K562 (cell line): ENCODE data around the gene CRYBB1. TPM values are rescaled to one million over a fixed set of nuclear protein-coding genes. Genes with fewer than 3 reads are reported as not detected.

Source experiments
- CLOCK ChIP-seq: fragments of 250-450 bp; sonication (Bioruptor Pico); IDR thresholded peaks from 2 replicates; pipeline ENCODE4 v1.4.0; 2020; ENCODE audit warnings: mild to moderate bottlenecking, moderate library complexity, borderline replicate concordance
- CREB3L1 ChIP-seq: fragments of 450-650 bp; IDR thresholded peaks from 2 replicates; pipeline ENCODE4 v1.6.1; 2014; ENCODE audit warnings: low read depth, mild to moderate bottlenecking, moderate library complexity, borderline replicate concordance
- DMBX1 ChIP-seq: fragments of 250-450 bp; sonication (Bioruptor Pico); IDR thresholded peaks from 2 replicates; pipeline ENCODE4 v1.8.0; 2022; ENCODE audit warnings: inconsistent platforms, mild to moderate bottlenecking, moderate library complexity, borderline replicate concordance
- ELK1 ChIP-seq: sonication (generic); formaldehyde crosslinking; IDR thresholded peaks from 2 replicates; pipeline ENCODE4 v1.8.1; 2022; ENCODE audit warnings: missing genetic modification reagents
- EWSR1 ChIP-seq: fragments of 450-650 bp; IDR thresholded peaks from 2 replicates; pipeline ENCODE4 v1.6.1; 2018; ENCODE audit warnings: borderline replicate concordance, mild to moderate bottlenecking, low read depth, moderate library complexity; ENCODE audit not compliant: partially characterized antibody
- GABPA ChIP-seq: fragments of 200-800 bp; sonication (Bioruptor generic); conservative IDR thresholded peaks from 2 replicates; pipeline ENCODE4 v1.6.1; 2016; ENCODE audit warnings: low read depth, missing genetic modification characterization, missing compliant biosample characterization
- KAT2B ChIP-seq: IDR thresholded peaks from one replicate; pipeline ENCODE4 v1.6.1; 2012; ENCODE audit warnings: low read depth, mild to moderate bottlenecking, control low read depth, inconsistent platforms, low read length, moderate library complexity
- MCM3 ChIP-seq: fragments of 450-650 bp; IDR thresholded peaks from 2 replicates; pipeline ENCODE4 v1.6.1; 2016
- NFYB ChIP-seq: IDR thresholded peaks from 2 replicates; pipeline ENCODE4 v1.6.1; 2011; ENCODE audit warnings: mild to moderate bottlenecking, moderate library complexity; ENCODE audit not compliant: insufficient read length; ENCODE audit errors: extremely low read depth
- RFX1 ChIP-seq: fragments of 450-650 bp; IDR thresholded peaks from 2 replicates; pipeline ENCODE4 v1.6.1; 2016; ENCODE audit warnings: mild to moderate bottlenecking, moderate library complexity
- SIN3B ChIP-seq: fragments of 450-650 bp; IDR thresholded peaks from 2 replicates; pipeline ENCODE4 v1.6.1; 2017; ENCODE audit warnings: low read depth, mild to moderate bottlenecking, moderate library complexity
- SMAD4 ChIP-seq: fragments of 250-450 bp; sonication (Bioruptor Pico); conservative IDR thresholded peaks from 2 replicates; pipeline ENCODE4 v1.8.0; 2021; ENCODE audit warnings: inconsistent platforms, mild to moderate bottlenecking, moderate library complexity
- TRIM24 ChIP-seq, 2 experiments: fragments of 450-650 bp; IDR thresholded peaks; 2 replicates each; pipeline ENCODE4 v1.6.1; 2016
- TRIM25 ChIP-seq: fragments of 450-650 bp; IDR thresholded peaks from 2 replicates; pipeline ENCODE4 v1.7.0; 2016; ENCODE audit warnings: borderline replicate concordance
- ZBTB26 ChIP-seq: fragments of 450-650 bp; formaldehyde crosslinking; IDR thresholded peaks from 2 replicates; pipeline ENCODE4 v1.4.0; 2022; ENCODE audit warnings: missing genetic modification characterization
- ZFP1 ChIP-seq: fragments of 450-650 bp; formaldehyde crosslinking; IDR thresholded peaks from 2 replicates; pipeline ENCODE4 v1.4.0; 2020; ENCODE audit warnings: mild to moderate bottlenecking, mixed read lengths
- polyA plus RNA-seq, 8 experiments: library from polyadenylated mRNA; depleted of rRNA in 4 of 8; stranded (reverse) in 5 of 8; unstranded in 3 of 8; fragments of >200 nt; fragmentation: Nextera tagmentation in 2 of 8; fragmentation: Illumina TruSeq in 1 of 8; extraction: Ambion mirVana in 2 of 8; extraction: Trizol in 1 of 8; gene quantifications; 2 replicates each; pipeline versions ENCODE4 v1.2.1 to v1.2.3, GENCODE V29; 2011 to 2014; ENCODE audit warnings: inconsistent platforms in 1 of 8, missing spikeins in 1 of 8
- total RNA-seq, 7 experiments: library from RNA; depleted of rRNA in 6 of 7; stranded (reverse); fragments of >200 nt in 6 of 7; fragmentation: Illumina TruSeq in 2 of 7; extraction: Trizol in 2 of 7; gene quantifications; 2 replicates each; pipeline versions ENCODE4 v1.2.1 to v1.2.3, GENCODE V29; 2011 to 2021; ENCODE audit warnings: low replicate concordance in 1 of 7
- TF ChIP-seq, protein P1 (sequence below): fragments of 450-650 bp; IDR thresholded peaks from 2 replicates; pipeline ENCODE4 v1.6.1; 2016; ENCODE audit warnings: borderline replicate concordance

CRYBB1 gene
- total and polyA plus RNA-seq, 9 of the 15 experiments (the other 6 are each of a cell fraction or from before 2014, with no cell fraction given) = 0.16 to 0.45 (median 0.33) TPM; not detected in 2

DNA sequence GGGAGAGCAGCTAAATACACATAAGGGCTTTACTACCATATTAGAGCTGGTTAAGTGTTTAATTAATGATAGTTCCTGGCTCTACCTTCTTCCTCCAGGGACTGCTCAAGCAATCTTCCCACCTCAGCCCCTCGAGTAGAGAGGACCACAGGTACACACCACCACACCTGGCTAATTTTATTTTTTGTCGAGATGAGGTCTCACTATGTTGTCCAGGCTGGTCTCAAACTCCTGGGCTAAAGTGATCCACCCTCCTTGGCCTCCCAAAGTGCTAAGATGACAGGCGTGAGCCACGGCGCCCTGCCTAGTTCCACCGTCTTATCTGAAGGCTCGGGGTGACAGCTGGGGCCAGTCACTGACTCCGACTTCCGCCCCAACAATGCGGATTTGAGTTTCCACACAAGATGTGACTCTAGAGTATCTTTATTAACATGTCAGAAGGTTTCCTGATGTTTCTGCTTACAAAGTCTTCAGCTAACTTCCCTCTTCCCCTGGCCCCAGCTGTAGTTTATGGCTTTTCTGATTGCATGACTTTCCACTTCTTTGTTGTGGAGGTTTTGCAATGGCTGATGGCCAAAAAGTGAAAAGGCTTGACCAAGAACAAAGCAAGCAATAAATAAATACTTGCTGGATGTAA, 44.7 kb downstream of the CRYBB1 start (continued):
- no peak for TF ChIP-seq CLOCK (CRISPR knock-in tag)
- no peak for TF ChIP-seq TRIM25
- TF ChIP-seq MCM3 = no peak
- no peak for TF ChIP-seq ELK1
- 0 out of 4 replicates have a peak, but pooled peaks of 1 of the 2 experiments have one; percentile 7 for TF ChIP-seq TRIM24 (IDR thresholded peaks at IDR 0.05)
- no peak for TF ChIP-seq NFYB
- peak; percentile 56 for TF ChIP-seq GABPA (tag)
- no peak for TF ChIP-seq SMAD4
- no peak for TF ChIP-seq ZFP1
- TF ChIP-seq DMBX1 (CRISPR knock-in tag) = no peak
- no peak for TF ChIP-seq KAT2B
- TF ChIP-seq, protein P1, sequence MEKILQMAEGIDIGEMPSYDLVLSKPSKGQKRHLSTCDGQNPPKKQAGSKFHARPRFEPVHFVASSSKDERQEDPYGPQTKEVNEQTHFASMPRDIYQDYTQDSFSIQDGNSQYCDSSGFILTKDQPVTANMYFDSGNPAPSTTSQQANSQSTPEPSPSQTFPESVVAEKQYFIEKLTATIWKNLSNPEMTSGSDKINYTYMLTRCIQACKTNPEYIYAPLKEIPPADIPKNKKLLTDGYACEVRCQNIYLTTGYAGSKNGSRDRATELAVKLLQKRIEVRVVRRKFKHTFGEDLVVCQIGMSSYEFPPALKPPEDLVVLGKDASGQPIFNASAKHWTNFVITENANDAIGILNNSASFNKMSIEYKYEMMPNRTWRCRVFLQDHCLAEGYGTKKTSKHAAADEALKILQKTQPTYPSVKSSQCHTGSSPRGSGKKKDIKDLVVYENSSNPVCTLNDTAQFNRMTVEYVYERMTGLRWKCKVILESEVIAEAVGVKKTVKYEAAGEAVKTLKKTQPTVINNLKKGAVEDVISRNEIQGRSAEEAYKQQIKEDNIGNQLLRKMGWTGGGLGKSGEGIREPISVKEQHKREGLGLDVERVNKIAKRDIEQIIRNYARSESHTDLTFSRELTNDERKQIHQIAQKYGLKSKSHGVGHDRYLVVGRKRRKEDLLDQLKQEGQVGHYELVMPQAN = peak; percentile 53; the same call in 1 of the 2 replicates
- TF ChIP-seq RFX1 = no peak
- TF ChIP-seq SIN3B = no peak
- no peak for TF ChIP-seq EWSR1
- no peak for TF ChIP-seq ZBTB26 (CRISPR knock-in tag)
- TF ChIP-seq CREB3L1 = no peak; the same call in 1 of the 2 replicates
